HG03520 (cell line): ENCODE results near the gene SLC4A7.
"Not testable (repeated sequence)": the region's sequence is repeated elsewhere in the genome, so short reads cannot be mapped to it uniquely, and the experiment has no call there.

Experiments
- ATAC-seq: cut with Tn5 transposase; IDR thresholded peaks from one replicate; pipeline ENCODE4 v1.9.1; 2021; ENCODE audit warnings: mild to moderate bottlenecking, moderate library complexity; ENCODE audit not compliant: unreplicated experiment

Gene SLC4A7

DNA sequence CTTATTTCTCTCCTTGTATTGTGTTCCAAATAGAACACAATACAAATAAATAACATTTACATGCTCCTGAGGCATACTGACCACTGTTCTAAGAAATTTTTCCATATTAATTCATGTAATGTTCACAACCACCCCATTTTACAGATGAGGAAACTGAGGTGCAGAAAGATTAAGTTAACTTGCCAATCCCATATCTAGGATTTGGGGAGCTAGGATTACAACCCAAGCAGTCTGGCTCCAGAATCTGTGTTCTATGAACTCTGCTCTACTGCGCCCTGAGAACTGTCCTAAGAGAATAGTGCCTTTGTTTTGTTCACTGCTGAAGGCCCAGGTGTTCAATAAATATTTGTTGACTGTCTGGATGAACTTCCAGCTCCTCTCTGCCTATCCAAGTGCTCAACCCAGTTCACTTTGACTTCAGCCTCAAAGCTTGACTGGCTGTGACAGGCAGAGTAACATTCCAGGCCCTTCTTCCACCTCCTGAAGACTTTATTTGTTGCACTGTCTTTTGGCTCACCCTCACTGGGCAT is 118.1 kb downstream of the SLC4A7 start:
- ATAC-seq, result no peak

DNA sequence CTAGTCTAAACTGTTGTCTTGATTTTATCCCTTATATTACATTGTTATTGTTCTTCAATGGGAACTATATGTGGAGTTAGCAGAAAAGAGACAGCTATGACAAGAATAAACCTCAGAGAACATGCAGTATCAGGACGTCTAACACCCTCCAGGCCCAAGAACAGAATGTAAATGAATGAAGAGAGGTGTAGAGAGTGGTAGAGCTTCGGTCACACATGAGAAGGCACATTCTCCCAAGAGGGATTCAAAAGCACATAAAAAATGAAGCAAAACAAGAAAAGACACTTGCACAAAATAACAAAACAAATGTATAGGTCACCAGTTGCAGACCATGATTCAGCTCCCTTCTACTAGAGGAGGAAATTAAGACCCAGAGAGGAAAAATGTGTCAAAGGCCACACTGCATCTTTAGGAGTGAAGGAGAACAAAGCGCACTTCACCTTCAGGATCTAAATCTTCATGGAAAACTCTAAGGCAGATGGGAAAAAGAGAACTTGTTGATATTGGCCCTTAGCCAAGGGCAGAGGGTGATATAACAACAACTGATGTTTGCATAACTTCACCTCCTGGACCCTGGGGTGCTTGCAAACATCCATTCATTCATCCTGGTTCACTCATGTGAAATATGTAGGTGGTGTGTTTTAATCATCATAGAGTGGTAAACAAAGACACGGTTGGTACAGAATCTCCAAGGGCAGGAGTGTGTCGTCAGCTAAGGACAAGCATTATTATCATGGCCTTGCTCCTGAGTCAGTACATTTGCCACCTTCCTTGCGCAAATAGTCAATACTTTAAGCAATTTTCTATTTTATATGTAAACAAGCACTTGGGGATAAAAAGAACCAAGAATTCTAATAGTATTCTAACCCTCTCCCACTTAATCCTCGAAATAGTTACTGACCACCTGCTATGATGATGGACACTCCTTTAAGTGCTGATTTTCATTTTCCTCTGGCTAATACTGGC is 123.8 kb downstream of the SLC4A7 start:
- ATAC-seq, result no peak

DNA sequence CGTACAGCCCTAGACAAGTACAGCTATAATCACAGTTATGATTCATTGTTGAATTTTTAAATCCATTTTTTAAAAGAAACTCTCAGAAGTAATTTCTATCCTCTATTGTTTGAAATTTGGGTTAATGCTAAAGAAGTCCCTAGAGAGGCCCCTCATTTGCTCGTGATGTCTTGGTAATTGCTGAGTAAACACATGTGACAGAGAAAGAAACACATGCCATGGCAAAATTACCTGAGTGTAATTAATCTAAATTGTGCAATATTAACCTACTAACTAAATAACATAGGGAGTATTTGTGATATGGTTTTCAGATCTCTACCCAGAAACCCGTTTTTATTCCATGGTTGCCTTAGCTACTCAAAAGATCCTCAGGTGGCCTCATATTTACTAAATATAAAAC is 125.8 kb downstream of the SLC4A7 start:
- ATAC-seq, result no peak

DNA sequence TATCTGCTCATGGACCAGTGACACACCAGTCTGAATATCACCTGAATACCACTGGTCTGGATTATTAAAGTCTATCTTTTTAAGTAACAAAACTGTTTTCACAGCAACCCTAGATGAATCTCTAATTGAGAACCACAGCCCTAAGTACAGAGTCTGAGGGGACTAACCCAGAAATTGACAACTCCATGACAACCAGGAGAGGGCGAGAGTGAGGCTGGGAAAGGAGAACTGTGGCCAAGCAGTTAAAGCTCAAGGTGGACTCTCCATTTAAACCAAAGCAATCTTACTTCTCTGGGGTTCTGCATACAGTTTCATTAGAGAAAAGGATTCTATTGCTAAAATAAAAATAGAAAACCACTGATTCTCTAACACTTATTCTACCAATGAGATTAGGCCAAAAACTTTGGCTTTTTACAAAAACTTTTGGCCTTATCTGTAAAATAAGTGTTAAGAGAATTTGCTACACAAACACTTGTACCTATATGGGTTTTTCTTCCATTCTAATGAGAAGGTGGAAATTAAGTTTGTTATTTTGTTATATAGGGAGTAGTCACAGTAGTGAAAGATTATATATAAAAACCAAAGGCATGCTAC is 126.4 kb downstream of the SLC4A7 start:
- ATAC-seq, result peak; percentile 95

DNA sequence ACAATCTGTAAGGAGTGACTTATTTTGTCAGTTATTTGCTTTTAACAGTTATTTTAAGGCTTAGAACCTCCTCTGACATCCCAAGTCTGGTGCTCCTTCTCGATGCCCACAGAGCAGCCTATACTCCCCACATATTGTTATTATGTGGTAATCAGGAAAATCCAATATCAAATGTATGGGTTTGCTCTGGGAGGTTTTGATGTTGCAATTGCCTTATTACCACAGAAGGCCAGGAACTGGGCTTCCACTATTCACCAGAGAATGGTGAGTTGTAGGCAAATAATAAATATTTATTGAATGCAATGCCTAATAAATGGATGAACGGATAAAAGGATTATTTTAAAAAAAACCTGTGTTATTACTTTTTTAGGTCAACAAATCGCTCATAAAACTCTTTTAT is 127.2 kb downstream of the SLC4A7 start:
- ATAC-seq, result no peak

DNA sequence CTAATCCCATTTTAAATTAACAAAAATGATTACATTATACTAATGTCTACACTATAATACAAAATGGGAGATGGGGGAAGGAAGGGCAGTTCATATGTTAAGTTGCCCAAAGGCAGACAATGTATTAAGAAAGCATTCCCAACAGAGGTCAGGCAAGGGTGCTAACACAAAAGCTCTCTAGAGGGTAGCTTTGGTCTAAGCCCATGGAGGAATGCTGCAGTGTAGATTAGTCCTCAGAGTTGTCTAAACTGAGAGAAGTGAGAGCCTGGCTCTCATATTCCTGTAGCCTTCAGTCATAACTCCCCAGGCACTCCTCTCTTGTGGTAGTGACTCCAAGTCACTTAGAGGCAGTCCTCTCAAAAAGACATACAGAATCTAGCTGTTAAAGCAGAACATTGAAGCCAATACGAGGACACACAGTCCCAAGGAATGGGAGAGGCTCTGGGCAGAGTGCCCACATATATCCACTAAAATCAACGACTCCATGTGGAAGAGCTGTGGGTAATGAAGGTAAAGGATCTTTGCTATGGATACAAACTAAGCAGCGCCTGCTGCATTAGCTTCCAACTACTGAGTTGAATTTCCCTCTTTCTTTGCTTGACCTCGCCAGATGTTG is 129.5 kb downstream of the SLC4A7 start:
- ATAC-seq, result no peak

DNA sequence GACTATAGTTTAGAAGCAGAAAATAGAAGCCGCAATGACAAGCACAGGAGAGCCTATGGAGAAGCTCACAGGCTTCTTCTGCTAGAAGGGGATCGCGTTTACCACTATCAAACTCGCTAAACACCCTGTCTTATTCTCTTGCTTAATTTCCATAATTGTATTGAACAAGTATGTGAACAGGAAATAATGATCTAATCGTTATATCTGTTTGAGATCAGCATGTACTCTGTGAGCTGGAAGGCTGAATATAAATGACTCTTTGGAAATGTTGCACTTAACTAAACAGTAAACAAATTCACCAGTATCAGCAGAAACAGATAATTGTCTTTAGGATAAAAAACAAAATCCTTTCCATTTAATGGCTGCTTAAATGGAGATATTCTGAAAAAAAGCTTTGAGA is 130.0 kb downstream of the SLC4A7 start:
- ATAC-seq, result no peak

DNA sequence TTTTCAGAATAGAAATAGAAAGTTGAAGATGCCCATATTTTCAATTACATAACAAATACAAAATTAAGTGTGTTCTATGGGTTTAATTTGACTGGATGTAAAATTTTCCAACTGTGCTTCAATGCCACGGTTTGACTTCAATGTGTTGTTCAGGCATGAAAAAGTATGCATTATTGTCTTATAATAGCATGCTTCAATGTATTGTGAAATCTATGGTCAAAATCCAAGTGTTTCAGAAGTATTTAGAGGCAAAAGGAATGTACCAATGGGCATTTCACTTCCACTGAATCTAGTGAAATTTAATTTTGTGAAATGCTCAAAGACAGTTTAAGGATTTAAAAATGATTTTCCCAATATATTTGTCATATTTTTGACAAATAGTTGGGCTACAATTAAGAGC is 131.0 kb downstream of the SLC4A7 start:
- ATAC-seq, result no peak

DNA sequence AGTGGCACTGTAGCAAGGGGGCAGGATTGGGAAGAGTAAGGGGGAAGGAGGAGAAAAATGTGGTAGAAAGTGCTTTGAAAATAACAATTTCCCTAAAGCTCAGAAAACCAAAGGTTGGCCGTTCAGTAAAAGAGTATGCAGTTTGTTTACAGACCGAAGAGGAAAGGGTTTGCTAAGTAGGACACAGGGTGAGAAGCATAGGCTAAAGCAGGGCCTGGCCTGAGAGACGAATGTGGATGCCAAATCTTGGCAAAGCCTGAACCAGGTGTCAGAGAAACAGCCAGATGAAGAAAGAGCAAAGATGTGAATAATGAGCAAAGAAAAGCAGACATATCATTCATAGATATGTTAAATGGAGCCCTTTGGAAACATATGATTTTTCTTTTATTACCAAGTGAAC is 132.1 kb downstream of the SLC4A7 start:
- no peak for ATAC-seq

DNA sequence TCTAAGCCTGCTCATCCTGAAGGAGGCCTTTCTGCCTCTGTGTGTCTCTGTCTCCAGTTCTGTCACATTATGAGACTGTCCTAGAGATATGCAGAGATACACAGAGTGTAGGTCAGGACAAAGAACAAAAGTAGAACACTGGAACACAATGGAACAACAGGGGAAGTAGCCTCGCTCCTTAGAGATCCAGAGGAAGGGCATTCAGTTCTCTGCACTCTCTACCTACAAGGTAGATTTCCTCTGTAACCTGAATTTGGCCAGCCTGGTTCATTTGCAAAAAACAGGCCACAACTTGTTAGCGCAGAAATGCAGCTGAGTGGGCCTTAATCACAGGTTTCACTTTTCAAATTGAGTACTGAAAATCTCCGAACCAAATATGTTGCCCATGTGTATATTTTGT is 134.4 kb downstream of the SLC4A7 start:
- ATAC-seq, result peak; percentile 62

DNA sequence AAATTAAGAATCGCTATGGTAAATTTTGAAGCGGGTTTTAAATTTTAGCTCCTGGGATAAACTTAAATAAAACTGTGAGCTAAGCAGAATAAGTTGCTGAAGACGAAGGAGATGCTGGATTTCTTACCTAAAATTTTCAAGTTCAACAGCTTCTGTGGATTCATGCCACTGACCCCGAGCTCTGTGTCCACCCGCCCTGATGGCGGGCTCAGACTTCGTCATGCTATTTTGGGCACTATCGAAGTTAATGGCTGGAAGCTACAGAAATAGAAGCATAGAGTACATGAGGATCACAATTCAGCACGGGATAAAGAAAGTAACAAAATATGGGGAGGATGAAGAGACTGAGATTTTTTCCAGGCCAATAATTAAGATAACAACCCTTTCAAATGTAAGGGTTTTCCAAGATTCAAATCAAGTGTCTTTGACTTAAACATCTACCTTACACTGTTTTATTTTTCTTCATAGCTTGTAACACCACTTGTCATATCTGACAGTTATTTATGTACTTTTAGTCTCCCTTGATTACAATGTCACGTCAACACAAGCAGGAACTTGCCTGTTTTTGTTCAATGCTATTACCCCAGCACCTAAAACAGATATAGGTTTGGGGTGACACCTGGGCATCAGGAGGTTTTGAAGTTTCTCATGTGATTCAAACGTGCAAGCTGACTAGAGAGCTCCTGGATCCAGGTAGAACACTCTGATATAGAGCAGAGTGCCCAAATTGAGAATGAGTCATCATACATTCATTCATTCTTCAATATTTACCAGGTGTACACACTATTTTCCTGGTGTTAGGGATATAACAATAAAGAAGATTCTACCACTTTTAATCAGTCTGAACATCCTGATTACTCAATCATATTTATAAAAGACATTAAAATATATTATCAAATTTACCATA is 138.0 kb downstream of the SLC4A7 start:
- ATAC-seq, result no peak

DNA sequence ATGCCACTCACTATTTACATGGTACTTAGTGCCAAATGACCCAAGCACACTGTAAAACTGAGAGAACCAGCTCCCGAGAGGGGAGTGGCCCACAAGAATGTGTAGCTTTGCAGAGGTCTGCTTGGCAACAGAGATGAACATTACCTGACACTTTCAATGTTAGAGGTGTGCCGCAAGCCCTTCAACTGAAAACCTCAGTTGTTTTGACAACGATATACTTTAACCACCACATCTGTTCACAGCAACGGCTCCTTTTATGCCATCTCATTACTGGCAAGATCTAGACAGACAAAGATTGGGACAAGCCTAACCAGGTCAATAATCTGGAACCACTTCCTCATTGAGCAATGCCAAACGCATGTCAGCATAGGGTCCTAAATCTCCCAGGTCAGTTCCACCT is 138.7 kb downstream of the SLC4A7 start:
- ATAC-seq, result no peak

DNA sequence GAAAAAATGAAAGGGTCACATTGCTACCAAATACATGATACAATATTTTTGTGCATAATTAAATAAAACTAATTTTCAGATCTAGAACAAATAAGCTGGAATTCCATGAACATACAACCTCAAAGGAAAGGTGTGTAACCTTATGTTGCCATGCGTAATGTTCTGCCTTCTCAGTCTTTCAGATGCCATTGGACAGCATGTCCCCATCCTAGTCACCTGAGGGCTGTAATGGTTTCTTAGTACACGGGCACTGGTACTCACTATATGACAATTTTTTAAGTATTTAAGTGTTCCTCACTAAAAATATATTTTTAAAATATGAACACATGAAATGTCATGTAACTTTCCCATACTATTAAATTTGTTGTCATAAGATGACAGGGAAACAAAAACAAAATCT is 139.1 kb downstream of the SLC4A7 start:
- no peak for ATAC-seq

DNA sequence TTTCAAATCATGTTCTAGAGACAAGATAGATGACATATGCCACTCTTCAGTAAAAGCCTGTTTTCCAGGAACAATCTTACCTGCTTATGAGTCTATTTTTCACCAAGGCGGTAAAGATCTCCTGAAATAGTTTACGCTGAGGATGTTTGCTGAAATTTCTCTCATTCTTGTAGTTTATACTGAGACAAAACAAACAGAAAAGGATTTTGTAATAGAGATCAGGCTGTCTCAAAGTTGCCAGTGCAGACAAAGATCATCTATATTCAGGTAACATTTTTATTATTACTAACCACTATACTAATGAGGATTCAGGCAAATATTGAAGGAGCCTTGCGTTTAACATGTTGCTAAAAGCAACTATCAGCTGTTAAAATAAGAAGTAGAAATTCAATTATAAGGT is 140.0 kb downstream of the SLC4A7 start:
- no peak for ATAC-seq

DNA sequence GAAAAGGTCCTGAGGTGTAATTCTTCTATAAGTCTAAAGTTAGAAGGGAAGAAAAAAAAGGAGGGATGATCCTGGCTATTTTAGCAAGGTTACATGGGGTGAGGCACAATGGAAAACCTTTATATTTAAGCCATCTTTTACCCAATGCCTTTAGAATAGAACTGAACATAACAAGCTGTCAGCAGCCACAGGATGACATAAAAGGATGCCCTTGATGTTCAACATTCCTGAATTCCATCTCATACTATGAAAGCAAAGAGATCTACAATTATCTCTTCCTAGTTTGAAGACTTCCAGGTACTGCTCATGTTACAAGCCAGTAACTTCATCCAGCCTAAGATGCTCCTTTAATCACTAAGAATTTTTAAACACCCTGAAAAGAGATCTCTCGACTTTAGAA is 141.9 kb downstream of the SLC4A7 start:
- ATAC-seq, result no peak

DNA sequence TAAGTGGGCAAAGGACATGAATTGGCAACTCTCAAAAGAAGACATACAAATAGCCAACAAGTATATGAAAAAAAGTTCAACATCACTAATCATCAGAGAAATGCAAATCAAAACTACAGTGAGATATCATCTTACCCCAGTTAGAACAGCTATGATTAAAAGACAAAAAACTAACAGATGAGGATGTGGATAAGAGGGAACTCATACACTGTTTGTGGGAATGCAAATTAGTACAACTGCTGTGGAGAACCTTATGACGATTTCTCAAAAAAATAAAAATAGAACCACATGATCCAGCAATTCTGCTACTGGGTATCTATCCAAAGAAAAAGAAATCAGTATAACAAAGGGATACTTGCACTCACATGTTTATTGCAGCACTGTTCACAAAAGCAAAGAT is 143.7 kb downstream of the SLC4A7 start:
- ATAC-seq, result peak; percentile 90

DNA sequence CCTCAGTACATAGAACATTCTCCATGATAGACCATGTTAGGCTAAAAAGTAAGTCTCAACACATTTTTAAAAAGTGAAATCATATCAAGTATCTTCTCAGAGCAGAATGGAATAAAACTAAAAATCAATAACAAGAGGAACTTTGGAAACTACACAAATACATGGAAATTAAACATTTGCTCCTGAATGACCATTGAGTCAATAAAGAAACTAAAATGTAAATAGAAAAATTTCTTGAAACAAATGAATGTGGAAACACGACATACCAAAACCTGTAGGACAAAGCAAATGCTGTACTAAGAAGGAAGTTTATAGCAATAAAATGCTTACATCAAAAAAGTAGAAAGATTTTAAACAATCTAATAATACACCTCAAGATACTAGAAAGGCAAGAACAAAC is 148.6 kb downstream of the SLC4A7 start:
- no peak for ATAC-seq

DNA sequence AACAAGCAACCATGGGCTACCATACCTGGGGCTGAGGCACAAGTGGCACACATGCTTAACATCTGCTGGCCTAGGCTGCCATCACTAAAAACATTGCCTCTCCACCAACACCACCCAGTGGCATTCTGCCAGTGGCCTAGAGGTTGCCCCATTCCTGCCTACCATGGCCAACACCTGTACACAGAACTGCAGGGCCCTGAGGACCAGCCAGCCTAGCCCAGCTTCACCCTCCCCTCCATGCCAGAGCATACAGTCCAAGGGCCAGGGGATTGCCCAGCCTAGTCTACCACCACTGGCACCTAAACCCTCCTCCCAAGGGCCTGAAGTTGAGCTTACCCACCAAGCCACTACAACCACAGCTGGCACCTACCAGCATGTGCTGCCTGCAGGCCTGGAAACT is 150.3 kb downstream of the SLC4A7 start:
- ATAC-seq, result no peak

DNA sequence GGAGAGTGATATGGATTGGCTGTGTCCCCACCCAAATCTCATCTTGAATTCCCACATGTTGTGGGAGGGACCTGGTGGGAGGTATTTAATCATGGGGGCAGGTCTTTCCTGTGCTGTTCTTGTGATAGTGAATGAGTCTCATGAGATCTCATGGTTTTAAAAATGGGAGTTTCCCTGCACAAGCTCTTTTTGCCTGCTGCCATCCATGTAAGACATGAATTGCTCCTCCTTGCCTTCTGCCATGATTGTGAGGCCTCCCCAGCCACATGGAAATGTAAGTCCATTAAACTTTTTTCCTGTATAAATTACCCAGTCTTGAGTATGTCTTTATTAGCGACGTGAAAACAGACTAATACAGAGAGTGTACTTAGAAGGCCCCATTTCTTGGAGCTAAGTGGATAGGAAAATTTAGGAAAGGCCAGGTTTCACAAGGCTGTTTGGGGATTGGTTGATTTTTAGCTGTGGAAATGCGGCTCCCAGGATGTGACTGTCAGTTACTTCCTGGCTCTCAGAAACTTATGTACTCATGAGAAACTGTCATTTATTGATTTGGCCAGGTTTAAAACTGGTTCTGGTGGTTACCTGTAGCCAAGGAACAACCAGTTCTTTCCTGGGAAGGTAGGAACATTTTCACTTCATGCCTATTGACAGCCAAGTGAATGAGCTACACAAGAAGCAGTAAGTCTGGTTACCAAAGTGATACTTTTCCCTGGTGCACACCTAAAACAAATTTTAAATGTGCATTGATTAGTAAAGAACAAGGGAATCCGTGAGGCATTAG is 155.0 kb downstream of the SLC4A7 start:
- not testable (repeated sequence) for ATAC-seq
